ENCODE data around the gene HGD. TPM values are rescaled to one million over a fixed set of nuclear protein-coding genes. Genes with fewer than 3 reads are reported as not detected.

Gene HGD
- total and polyA plus RNA-seq, 10 of the 15 experiments (the other 5 are each of a cell fraction or from before 2014, with no cell fraction given): 0.18 to 0.81 (median 0.40) TPM; not detected in 6

DNA sequence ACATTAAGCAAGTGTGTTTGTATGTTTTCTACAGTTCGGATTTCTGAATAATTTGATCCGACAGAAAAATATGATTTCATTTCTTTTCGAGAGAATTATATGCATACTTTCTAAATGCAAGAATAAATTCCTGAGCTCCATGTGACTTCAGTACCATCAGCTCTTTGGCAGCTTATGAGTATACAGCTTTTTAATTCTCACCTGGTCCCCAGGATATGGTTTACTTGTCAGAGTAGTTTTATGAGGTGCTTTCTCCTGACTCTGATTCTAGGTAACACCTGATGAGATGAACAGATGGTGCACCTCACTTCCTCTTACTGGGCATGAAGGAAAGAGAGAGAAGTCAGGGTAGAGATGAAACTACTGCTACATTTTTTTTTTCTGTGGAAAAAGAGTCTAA is 3.1 kb downstream of the HGD start:
- no TSS peak for BruUV-seq (replicated peaks)
- peak; percentile 67 for ATAC-seq
- Histone ChIP-seq H3K79me2 (ENCODE audit: control insufficient read depth, insufficient read depth, low read length) (no peaks in the 10 kb centered on the region), H3K9ac (ENCODE audit: control insufficient read depth, insufficient read depth, low read length) (no peak overlapping the region), H3K27me3 (replicated peaks in 1 of 2; ENCODE audit: control insufficient read depth in 2 of 2, insufficient read depth in 2 of 2, low read length in 1 of 2) (no peaks in the 10 kb centered on the region), H3K9me3 (replicated peaks; ENCODE audit: control insufficient read depth, insufficient read depth, low read length) (peaks cover 2% of the 10 kb centered on the region; the same call in 1 of the 3 replicates), H3K4me2 (ENCODE audit: control insufficient read depth, insufficient read depth) (no peak overlapping the region), H3K36me3 (ENCODE audit: control insufficient read depth in 2 of 2, insufficient read depth in 2 of 2, low read length in 1 of 2) (no peaks in the 10 kb centered on the region), H3K27ac (ENCODE audit: control insufficient read depth, insufficient read depth) (peak overlapping the region; percentile 42; the same call in 1 of the 2 replicates), H3K4me1 (ENCODE audit: control insufficient read depth, insufficient read depth, low read length) (peaks cover 12% of the 10 kb centered on the region; the same call in 1 of the 2 replicates), H3K4me3 (no peak overlapping the region), H4K20me1 (ENCODE audit: control insufficient read depth, insufficient read depth) (no peaks in the 10 kb centered on the region), H2AFZ (ENCODE audit: control insufficient read depth, low read depth, low read length) (peak overlapping the region; percentile 47)
- POLR2A ChIA-PET: interaction anchor here (0.8 to 1.7 kb wide), 4 partner anchors 9 to 83 kb away, joined by 4 to 10 read pairs (median 6); partner anchors contain the start of gene NDUFB4
- CTCF ChIA-PET: interaction anchor here (0.7 to 1.7 kb wide), 10 partner anchors 9 to 120 kb away, joined by 3 to 16 read pairs (median 3); partner anchors contain the start of gene NDUFB4
- in situ Hi-C loops (cut with MboI): no loop called here
- no peak for FAIRE-seq
- WGBS (ENCODE audit: insufficient coverage, insufficient replicate concordance, low lambda C conversion rate, missing lambda C conversion rate): 81% methylated on average over 3 of the region's 3 CpGs
- DNase-seq (ENCODE audit: low read depth, low spot score): no peak
- TF ChIP-seq MXI1 (IDR thresholded peaks at IDR 0.05; ENCODE audit: low read depth, low read length) (no peak), SPI1 (IDR thresholded peaks at IDR 0.05; ENCODE audit: borderline replicate concordance, insufficient read depth, low read depth, low read length) (0 out of 2 replicates have a peak, but pooled peaks have one; percentile 13), POU2F2 (IDR thresholded peaks at IDR 0.05; ENCODE audit: borderline replicate concordance, low read depth, low read length) (no peak)
- TF ChIP-seq, protein P1, sequence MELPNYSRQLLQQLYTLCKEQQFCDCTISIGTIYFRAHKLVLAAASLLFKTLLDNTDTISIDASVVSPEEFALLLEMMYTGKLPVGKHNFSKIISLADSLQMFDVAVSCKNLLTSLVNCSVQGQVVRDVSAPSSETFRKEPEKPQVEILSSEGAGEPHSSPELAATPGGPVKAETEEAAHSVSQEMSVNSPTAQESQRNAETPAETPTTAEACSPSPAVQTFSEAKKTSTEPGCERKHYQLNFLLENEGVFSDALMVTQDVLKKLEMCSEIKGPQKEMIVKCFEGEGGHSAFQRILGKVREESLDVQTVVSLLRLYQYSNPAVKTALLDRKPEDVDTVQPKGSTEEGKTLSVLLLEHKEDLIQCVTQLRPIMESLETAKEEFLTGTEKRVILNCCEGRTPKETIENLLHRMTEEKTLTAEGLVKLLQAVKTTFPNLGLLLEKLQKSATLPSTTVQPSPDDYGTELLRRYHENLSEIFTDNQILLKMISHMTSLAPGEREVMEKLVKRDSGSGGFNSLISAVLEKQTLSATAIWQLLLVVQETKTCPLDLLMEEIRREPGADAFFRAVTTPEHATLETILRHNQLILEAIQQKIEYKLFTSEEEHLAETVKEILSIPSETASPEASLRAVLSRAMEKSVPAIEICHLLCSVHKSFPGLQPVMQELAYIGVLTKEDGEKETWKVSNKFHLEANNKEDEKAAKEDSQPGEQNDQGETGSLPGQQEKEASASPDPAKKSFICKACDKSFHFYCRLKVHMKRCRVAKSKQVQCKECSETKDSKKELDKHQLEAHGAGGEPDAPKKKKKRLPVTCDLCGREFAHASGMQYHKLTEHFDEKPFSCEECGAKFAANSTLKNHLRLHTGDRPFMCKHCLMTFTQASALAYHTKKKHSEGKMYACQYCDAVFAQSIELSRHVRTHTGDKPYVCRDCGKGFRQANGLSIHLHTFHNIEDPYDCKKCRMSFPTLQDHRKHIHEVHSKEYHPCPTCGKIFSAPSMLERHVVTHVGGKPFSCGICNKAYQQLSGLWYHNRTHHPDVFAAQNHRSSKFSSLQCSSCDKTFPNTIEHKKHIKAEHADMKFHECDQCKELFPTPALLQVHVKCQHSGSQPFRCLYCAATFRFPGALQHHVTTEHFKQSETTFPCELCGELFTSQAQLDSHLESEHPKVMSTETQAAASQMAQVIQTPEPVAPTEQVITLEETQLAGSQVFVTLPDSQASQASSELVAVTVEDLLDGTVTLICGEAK (IDR thresholded peaks at IDR 0.05; ENCODE audit: borderline replicate concordance): no peak
- TF ChIP-seq, protein P2, sequence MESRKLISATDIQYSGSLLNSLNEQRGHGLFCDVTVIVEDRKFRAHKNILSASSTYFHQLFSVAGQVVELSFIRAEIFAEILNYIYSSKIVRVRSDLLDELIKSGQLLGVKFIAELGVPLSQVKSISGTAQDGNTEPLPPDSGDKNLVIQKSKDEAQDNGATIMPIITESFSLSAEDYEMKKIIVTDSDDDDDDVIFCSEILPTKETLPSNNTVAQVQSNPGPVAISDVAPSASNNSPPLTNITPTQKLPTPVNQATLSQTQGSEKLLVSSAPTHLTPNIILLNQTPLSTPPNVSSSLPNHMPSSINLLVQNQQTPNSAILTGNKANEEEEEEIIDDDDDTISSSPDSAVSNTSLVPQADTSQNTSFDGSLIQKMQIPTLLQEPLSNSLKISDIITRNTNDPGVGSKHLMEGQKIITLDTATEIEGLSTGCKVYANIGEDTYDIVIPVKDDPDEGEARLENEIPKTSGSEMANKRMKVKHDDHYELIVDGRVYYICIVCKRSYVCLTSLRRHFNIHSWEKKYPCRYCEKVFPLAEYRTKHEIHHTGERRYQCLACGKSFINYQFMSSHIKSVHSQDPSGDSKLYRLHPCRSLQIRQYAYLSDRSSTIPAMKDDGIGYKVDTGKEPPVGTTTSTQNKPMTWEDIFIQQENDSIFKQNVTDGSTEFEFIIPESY (IDR thresholded peaks at IDR 0.05): no peak
- intact Hi-C loops (cut with micrococcal nuclease; ENCODE audit: unreplicated experiment): no loop called here
- SMC1A ChIA-PET (ENCODE audit: uncharacterized antibody, unreplicated experiment): interaction anchor here (0.8 to 1.9 kb wide), 20 partner anchors 10 to 116 kb away, joined by 3 to 23 read pairs (median 4); partner anchors contain the start of genes GTF2E1, NDUFB4 and RABL3
- RAD21 ChIA-PET (ENCODE audit: unreplicated experiment): interaction anchor here (0.7 to 1.8 kb wide), 10 partner anchors 9 to 116 kb away, joined by 3 to 18 read pairs (median 5); partner anchors contain the start of genes GTF2E1, NDUFB4 and RABL3

All from GM12878 (cell line).